CD14-positive monocyte (primary cell): ENCODE measurements around the gene MXRA8. TPM values are rescaled to one million over a fixed set of nuclear protein-coding genes. Genes with fewer than 3 reads are reported as not detected.

ENCODE experiments used
- DNase-seq, 3 donors: peaks; one replicate each; pipeline ENCODE4 v3.0.0-alpha.2; 2011 to 2022
- H2AFZ ChIP-seq: 2 replicates; pipeline ENCODE4 v1.6.0; 2012; ENCODE audit warnings: mild to moderate bottlenecking, low read depth, low read length, inconsistent platforms; ENCODE audit not compliant: insufficient read depth, poor library complexity, severe bottlenecking
- H3K27ac ChIP-seq, 2 donors: 1 replicate in 1 of 2; 2 replicates in 1 of 2; pipeline ENCODE4 v1.5.1; 2012 to 2013; ENCODE audit warnings: low read length in 2 of 2, control low read depth in 1 of 2, inconsistent platforms in 1 of 2, low read depth in 1 of 2, mild to moderate bottlenecking in 1 of 2
- H3K27me3 ChIP-seq, 2 donors: one replicate each; pipeline versions ENCODE4 v1.6.0 to v1.6.1; 2011 to 2013; ENCODE audit warnings: low read length in 2 of 2; ENCODE audit not compliant: control insufficient read depth in 2 of 2, insufficient read depth in 2 of 2
- H3K36me3 ChIP-seq, 2 donors: replicated peaks in 1 of 2; 1 replicate in 1 of 2; 2 replicates in 1 of 2; pipeline versions ENCODE4 v1.5.1 to v1.6.1; 2012 to 2013; ENCODE audit warnings: low read length in 2 of 2, control low read depth in 1 of 2, inconsistent platforms in 1 of 2, mild to moderate bottlenecking in 1 of 2; ENCODE audit not compliant: insufficient read depth in 2 of 2, control insufficient read depth in 1 of 2
- H3K4me1 ChIP-seq, 2 donors: 1 replicate in 1 of 2; 2 replicates in 1 of 2; pipeline versions ENCODE4 v1.5.1 to v1.6.1; 2012 to 2013; ENCODE audit warnings: low read length in 2 of 2, control low read depth in 1 of 2, inconsistent platforms in 1 of 2, mild to moderate bottlenecking in 1 of 2, moderate library complexity in 1 of 2; ENCODE audit not compliant: insufficient read depth in 2 of 2, control insufficient read depth in 1 of 2
- H3K4me2 ChIP-seq: replicated peaks from 2 replicates; pipeline ENCODE3; 2012; ENCODE audit warnings: low read length, moderate library complexity, mild to moderate bottlenecking; ENCODE audit not compliant: poor library complexity, severe bottlenecking; ENCODE audit errors: extremely low read depth
- H3K4me3 ChIP-seq, 3 experiments: fragments of 200-600 bp in 1 of 3; sonication (generic) in 1 of 3; replicated peaks in 1 of 3; 1 replicate in 2 of 3; 2 replicates in 1 of 3; pipeline ENCODE4 v1.5.1; 2011 to 2013; ENCODE audit warnings: low read length in 3 of 3, mild to moderate bottlenecking in 3 of 3, control low read depth in 2 of 3, low read depth in 2 of 3, inconsistent platforms in 1 of 3, moderate library complexity in 1 of 3
- H3K79me2 ChIP-seq: 2 replicates; pipeline ENCODE4 v1.6.0; 2012; ENCODE audit warnings: mild to moderate bottlenecking, control low read depth, inconsistent platforms, low read length, moderate library complexity; ENCODE audit not compliant: insufficient read depth
- H3K9ac ChIP-seq: 2 replicates; pipeline ENCODE4 v1.6.0; 2017; ENCODE audit warnings: low read length, mild to moderate bottlenecking; ENCODE audit not compliant: insufficient read depth, poor library complexity, severe bottlenecking
- H3K9me3 ChIP-seq, 2 donors: replicated peaks in 1 of 2; 1 replicate in 1 of 2; 2 replicates in 1 of 2; pipeline versions ENCODE4 v1.5.1 to v1.6.1; 2012 to 2013; ENCODE audit warnings: low read length in 2 of 2, control low read depth in 1 of 2; ENCODE audit not compliant: control insufficient read depth in 1 of 2, insufficient read depth in 1 of 2
- H4K20me1 ChIP-seq: 2 replicates; pipeline ENCODE4 v1.6.0; 2012; ENCODE audit warnings: mild to moderate bottlenecking, low read length, control low read depth, moderate library complexity; ENCODE audit not compliant: insufficient read depth
- H3K27ac Mint-ChIP-seq, 7 donors: one replicate each; pipeline ENCODE4 v1.8.0; 2020; ENCODE audit warnings: mild to moderate bottlenecking in 7 of 7, mixed read lengths in 7 of 7, moderate library complexity in 6 of 7, inconsistent platforms in 2 of 7
- H3K27me3 Mint-ChIP-seq, 3 donors: one replicate each; pipeline ENCODE4 v1.8.0; 2021 to 2022; ENCODE audit warnings: low read depth in 3 of 3, mild to moderate bottlenecking in 3 of 3, mixed read lengths in 3 of 3, moderate library complexity in 3 of 3, inconsistent platforms in 1 of 3
- H3K36me3 Mint-ChIP-seq, 2 donors: one replicate each; pipeline ENCODE4 v1.8.0; 2020; ENCODE audit warnings: mixed read lengths in 2 of 2, inconsistent platforms in 1 of 2, mild to moderate bottlenecking in 1 of 2
- H3K4me1 Mint-ChIP-seq: one replicate; pipeline ENCODE4 v1.8.0; 2020; ENCODE audit warnings: mild to moderate bottlenecking, mixed read lengths
- H3K4me3 Mint-ChIP-seq, 2 donors: one replicate each; pipeline ENCODE4 v1.8.0; 2020; ENCODE audit warnings: mild to moderate bottlenecking in 2 of 2, mixed read lengths in 2 of 2, moderate library complexity in 1 of 2
- H3K9me3 Mint-ChIP-seq, 7 donors: one replicate each; pipeline ENCODE4 v1.8.0; 2020 to 2022; ENCODE audit warnings: mixed read lengths in 7 of 7, mild to moderate bottlenecking in 6 of 7, moderate library complexity in 6 of 7, inconsistent platforms in 2 of 7
- WGBS: methylation state at CpG from one replicate; pipeline ENCODE4 v1.1.5; 2013; ENCODE audit warnings: missing lambda C conversion rate; ENCODE audit not compliant: insufficient coverage; 5-methylcytosine and 5-hydroxymethylcytosine counted together
- intact Hi-C, 2 donors: fragments of 100-400 bp; cut with micrococcal nuclease; formaldehyde crosslinking; loops; one replicate each; pipeline versions ENCODE4 v1.15.0 to v1.15.1; 2023
- polyA plus RNA-seq, 3 donors: library from polyadenylated mRNA; depleted of rRNA in 1 of 3; unstranded in 2 of 3; stranded (reverse) in 1 of 3; fragments of 300-500 nt in 2 of 3; fragments of >200 nt in 1 of 3; fragmentation: Illumina TruSeq in 2 of 3; gene quantifications; 1 replicate in 2 of 3; 2 replicates in 1 of 3; pipeline ENCODE4 v1.2.3, GENCODE V29; 2012 to 2021
- TF ChIP-seq, protein P1 (sequence below): fragments of 200-600 bp; IDR thresholded peaks from one replicate; pipeline ENCODE4 v1.8.0; 2022; ENCODE audit warnings: antibody characterized with exemption, mild to moderate bottlenecking

Gene MXRA8
- polyA plus RNA-seq, 3 donors, result not detected

DNA sequence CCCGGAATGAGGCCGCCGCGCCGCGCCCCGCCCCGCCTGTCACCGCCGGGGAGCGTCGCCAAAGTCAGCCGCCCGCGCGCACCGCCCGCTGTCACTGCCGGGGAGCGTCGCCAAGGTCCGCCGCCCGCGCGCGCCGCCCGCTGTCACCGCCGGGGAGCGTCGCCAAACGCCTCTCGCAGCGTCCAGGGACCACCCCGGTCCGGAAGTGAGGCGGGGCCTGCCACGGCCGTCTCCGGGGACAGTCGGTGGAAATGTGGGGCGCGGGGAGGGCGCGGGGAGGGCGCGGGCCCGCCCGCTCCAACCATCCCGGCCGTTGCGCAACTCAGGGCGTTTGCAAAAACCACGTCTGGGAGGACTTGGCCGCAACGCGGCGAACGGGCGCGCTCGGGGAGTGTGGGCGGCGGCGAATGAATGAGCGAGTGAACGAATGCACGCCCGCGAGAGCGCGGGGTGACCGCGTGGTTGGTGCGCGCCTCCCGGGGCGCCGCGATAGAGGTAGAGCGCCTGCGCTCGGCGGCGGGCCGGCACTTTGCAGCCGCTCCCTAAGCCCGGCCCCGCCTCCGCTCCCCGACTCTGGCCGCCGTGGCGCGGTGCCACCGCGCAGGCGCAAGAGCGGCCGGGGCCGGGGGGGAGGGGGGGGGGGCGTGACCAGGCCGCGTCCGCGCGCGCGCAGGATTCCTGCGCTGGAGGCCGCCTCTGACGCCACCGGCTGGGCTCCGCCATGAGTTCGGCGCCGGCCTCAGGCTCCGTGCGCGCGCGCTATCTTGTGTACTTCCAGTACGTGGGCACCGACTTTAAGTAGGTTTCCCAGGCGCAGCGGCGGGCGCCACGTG, 50.2 kb downstream of the MXRA8 start, which contains the start of the genes ACAP3 and PUSL1:
Gene ACAP3 (minus strand): TSS at position 8 of the 833 bp plus-strand sequence. CDS start 115 bp downstream, outside the sequence.
Gene PUSL1 (plus strand): TSS at position 675 of the 833 bp plus-strand sequence. CDS start 47 bp downstream, at position 722.
- Histone ChIP-seq H3K9ac (peak within 1 kb of the TSS; percentile 81), H2AFZ (peak within 1 kb of the TSS; percentile 91), H3K4me1 (peaks cover 39 to 55% of the 10 kb centered on the region in 2 donors), H3K27ac (peak within 1 kb of the TSS; percentile 75 to 86), H3K9me3 (no peaks in the 10 kb centered on the region), H3K4me2 (peak within 1 kb of the TSS; percentile 99), H3K27me3 (no peaks in the 10 kb centered on the region), H3K79me2 (peaks cover 44% of the 10 kb centered on the region), H3K4me3 (peak within 1 kb of the TSS; percentile 57 to 91 (median 88)), H3K36me3 (peaks cover 28 to 29% of the 10 kb centered on the region in 2 donors), H4K20me1 (peaks cover 52% of the 10 kb centered on the region)
- peaks cover 0 to 4% (median 0%) of the 10 kb centered on the region in 3 donors for H3K27me3 Mint-ChIP-seq
- H3K4me1 Mint-ChIP-seq, result peaks cover 36% of the 10 kb centered on the region
- no peaks in the 10 kb centered on the region for H3K9me3 Mint-ChIP-seq
- under 1% methylated on average over 112 of the region's 131 CpGs for WGBS
- H3K36me3 Mint-ChIP-seq, result peaks cover 8 to 27% of the 10 kb centered on the region in 2 donors
- peak within 1 kb of the TSS; percentile 83 to 96 (median 90) for H3K27ac Mint-ChIP-seq
- intact Hi-C loops, result loop anchor here in 1 of 2 donors (5.0 kb wide), 2 partner anchors 69 to 474 kb away; partner anchors contain the start of gene AURKAIP1
- peak; percentile 88 to 90 (median 89) for DNase-seq
- TF ChIP-seq, protein P1, sequence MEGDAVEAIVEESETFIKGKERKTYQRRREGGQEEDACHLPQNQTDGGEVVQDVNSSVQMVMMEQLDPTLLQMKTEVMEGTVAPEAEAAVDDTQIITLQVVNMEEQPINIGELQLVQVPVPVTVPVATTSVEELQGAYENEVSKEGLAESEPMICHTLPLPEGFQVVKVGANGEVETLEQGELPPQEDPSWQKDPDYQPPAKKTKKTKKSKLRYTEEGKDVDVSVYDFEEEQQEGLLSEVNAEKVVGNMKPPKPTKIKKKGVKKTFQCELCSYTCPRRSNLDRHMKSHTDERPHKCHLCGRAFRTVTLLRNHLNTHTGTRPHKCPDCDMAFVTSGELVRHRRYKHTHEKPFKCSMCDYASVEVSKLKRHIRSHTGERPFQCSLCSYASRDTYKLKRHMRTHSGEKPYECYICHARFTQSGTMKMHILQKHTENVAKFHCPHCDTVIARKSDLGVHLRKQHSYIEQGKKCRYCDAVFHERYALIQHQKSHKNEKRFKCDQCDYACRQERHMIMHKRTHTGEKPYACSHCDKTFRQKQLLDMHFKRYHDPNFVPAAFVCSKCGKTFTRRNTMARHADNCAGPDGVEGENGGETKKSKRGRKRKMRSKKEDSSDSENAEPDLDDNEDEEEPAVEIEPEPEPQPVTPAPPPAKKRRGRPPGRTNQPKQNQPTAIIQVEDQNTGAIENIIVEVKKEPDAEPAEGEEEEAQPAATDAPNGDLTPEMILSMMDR, result no peak
- peak within 1 kb of the TSS; percentile 81 to 90 for H3K4me3 Mint-ChIP-seq

DNA sequence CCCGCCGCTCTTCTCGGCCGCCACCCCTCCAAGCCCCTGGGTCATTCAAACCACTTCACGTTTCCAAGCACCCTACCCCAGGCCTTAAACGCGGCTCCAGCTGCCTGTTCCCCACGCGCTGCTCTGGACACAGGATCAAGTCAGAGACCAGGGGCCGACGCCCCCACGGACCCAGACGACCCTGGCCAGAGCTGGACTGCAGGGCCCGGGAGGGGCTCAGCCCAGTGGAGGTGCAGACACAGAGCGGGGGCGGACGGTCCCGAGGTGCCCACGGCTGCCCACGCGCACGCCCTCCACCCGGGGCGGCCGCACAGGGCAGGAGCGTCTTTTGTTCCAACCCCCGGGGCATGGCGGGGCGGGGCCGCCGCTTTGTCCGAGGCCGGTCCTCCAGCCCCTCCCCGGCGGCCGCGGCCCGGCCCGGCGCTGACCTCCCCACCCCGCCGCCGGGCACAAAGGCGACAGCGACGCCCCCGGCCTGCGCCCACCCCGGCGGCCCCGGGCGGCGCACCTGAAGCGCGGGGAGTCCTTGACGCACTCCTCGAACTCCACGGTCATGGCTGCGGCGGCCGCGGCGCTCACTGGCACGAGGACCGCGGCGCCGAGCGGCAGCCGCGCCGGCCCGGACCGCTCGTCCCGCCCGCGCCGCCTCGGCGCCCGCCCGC, 51.0 kb downstream of the MXRA8 start:
- H3K36me3 ChIP-seq, result peaks cover 21 to 22% of the 10 kb centered on the region in 2 donors
- Mint-ChIP-seq H3K9me3 (no peaks in the 10 kb centered on the region), H3K27ac (peak overlapping the region; percentile 72 to 91 (median 85)), H3K4me1 (peaks cover 36% of the 10 kb centered on the region), H3K36me3 (peaks cover 3 to 23% of the 10 kb centered on the region in 2 donors), H3K4me3 (peak overlapping the region; percentile 81 to 90), H3K27me3 (peaks cover 0 to 4% (median 0%) of the 10 kb centered on the region in 3 donors)
- WGBS, result 1% methylated on average over 83 of the region's 83 CpGs
- TF ChIP-seq, protein P1, result no peak
- H3K79me2 ChIP-seq, result peaks cover 45% of the 10 kb centered on the region
- intact Hi-C loops, result loop anchor here in 1 of 2 donors (5.0 kb wide), 2 partner anchors 70 to 475 kb away; partner anchors contain the start of gene AURKAIP1
- H3K4me3 ChIP-seq, result peak overlapping the region; percentile 57 to 91 (median 64)
- no peaks in the 10 kb centered on the region for H3K9me3 ChIP-seq
- H4K20me1 ChIP-seq, result peaks cover 53% of the 10 kb centered on the region
- H2AFZ ChIP-seq, result peak overlapping the region; percentile 56
- peak in 1 of 3 donors; percentile 1 for DNase-seq
- peak overlapping the region; percentile 99 for H3K4me2 ChIP-seq
- peak overlapping the region; percentile 41 to 80 for H3K27ac ChIP-seq
- H3K4me1 ChIP-seq, result peaks cover 39 to 55% of the 10 kb centered on the region in 2 donors
- peak overlapping the region; percentile 81 for H3K9ac ChIP-seq
- H3K27me3 ChIP-seq, result no peaks in the 10 kb centered on the region
